ENCODE measurements around the gene SLC9A1. TPM values are rescaled to one million over a fixed set of nuclear protein-coding genes. Genes with fewer than 3 reads are reported as not detected.

Gene SLC9A1
- total and polyA plus RNA-seq, 2 of the 8 experiments (the other 6 are each of a cell fraction or from before 2014, with no cell fraction given): 11.3 to 25.1 TPM

DNA sequence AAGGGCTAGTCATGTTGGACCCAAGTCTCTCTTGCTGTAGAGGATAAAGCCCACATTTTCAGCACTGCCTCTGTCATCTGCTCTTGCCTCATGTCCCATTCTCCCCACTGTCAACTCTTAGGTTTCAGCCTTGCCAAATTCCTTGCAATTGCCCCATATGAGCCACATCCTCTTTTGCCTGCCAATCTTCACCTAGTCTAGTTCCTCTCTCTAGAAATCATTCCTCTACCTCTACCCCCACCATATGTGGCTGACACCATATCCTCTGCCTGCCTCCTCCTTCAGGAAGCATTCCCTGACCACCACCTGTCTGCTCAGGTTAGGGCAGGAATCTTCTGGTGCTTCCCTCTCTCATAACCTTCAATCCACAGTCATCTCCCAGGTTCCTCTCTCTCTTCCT lies 38.2 kb downstream of the SLC9A1 start:
- H2BK5ac ChIP-seq (ENCODE audit: low read depth, low read length): no peak overlapping the region
- H2AK5ac ChIP-seq (ENCODE audit: low read depth, low read length): no peak overlapping the region
- H3K4me2 ChIP-seq (ENCODE audit: insufficient read depth in 1 of 2, low read depth in 2 of 2, low read length in 2 of 2): no peak overlapping the region
- peaks cover 0 to 1% of the 10 kb centered on the region in 2 experiments for H4K20me1 ChIP-seq (replicated peaks in 1 of 2; ENCODE audit: control insufficient read depth in 1 of 2, insufficient read depth in 2 of 2, low read length in 2 of 2)
- peaks cover 0 to 4% (median 1%) of the 10 kb centered on the region in 4 experiments; a peak in 1 of 7 replicates for H3K4me1 ChIP-seq (replicated peaks in 1 of 4; ENCODE audit: control insufficient read depth in 3 of 4, insufficient read depth in 4 of 4, low read length in 3 of 4)
- H2BK12ac ChIP-seq (ENCODE audit: low read depth, low read length): no peak overlapping the region
- ChIA-PET CTCF (ENCODE audit: partially characterized antibody) (interaction anchor here (1.0 to 12.7 kb wide), 12 partner anchors 8 to 216 kb away, joined by 3 to 166 read pairs (median 6); no protein-coding TSS in a partner anchor), POLR2A (ENCODE audit: partially characterized antibody) (interaction anchor here (1.2 to 1.6 kb wide), 4 partner anchors 24 to 59 kb away, joined by 3 to 8 read pairs (median 4); partner anchors contain the start of gene SLC9A1)
- H4K91ac ChIP-seq (replicated peaks; ENCODE audit: insufficient read length, low read length): no peak overlapping the region
- no peak overlapping the region for H3K23ac ChIP-seq (ENCODE audit: insufficient read length)
- H2BK15ac ChIP-seq (ENCODE audit: low read length): peak overlapping the region; percentile 53; the same call in 1 of the 2 replicates
- H2BK20ac ChIP-seq (ENCODE audit: low read length): no peak overlapping the region
- no peaks in the 10 kb centered on the region for H3K23me2 ChIP-seq (ENCODE audit: low read depth, low read length)
- H3K56ac ChIP-seq (replicated peaks; ENCODE audit: insufficient read length, low read depth, low read length): no peak overlapping the region
- no peaks in the 10 kb centered on the region for H3K9me3 ChIP-seq (ENCODE audit: insufficient read depth in 2 of 2, low read depth in 1 of 2, low read length in 1 of 2)
- peaks cover 4% of the 10 kb centered on the region; the same call in 1 of the 2 replicates for H3K79me1 ChIP-seq (ENCODE audit: low read depth, low read length)
- H3K36me3 ChIP-seq (ENCODE audit: control insufficient read depth in 2 of 4, insufficient read depth in 4 of 4, low read length in 3 of 4): peaks cover 0 to 4% (median 0%) of the 10 kb centered on the region in 4 experiments; a peak in 3 of 8 replicates
- H3K14ac ChIP-seq (ENCODE audit: insufficient read length): no peak overlapping the region
- no peak overlapping the region for H2BK120ac ChIP-seq (replicated peaks; ENCODE audit: low read depth, low read length)
- no peak for FAIRE-seq
- no peak overlapping the region for H4K8ac ChIP-seq (ENCODE audit: extremely low read depth, insufficient read depth, low read length)
- no peak overlapping the region for H3K27ac ChIP-seq (ENCODE audit: low read depth, low read length)
- no peak overlapping the region for H3K4me3 ChIP-seq (ENCODE audit: extremely low read depth in 1 of 4, insufficient read depth in 2 of 4, low read depth in 3 of 4, low read length in 4 of 4)
- H3K79me2 ChIP-seq (ENCODE audit: control insufficient read depth in 1 of 2, insufficient read depth in 2 of 2, low read length in 2 of 2): peaks cover 0 to 4% of the 10 kb centered on the region in 2 experiments; a peak in 1 of 4 replicates
- H3K4ac ChIP-seq (replicated peaks; ENCODE audit: insufficient read length, low read depth, low read length): no peak overlapping the region
- no peak for DNase-seq (ENCODE audit: low read depth in 1 of 2, low spot score in 2 of 2)
- H3K27me3 ChIP-seq (replicated peaks in 1 of 4; ENCODE audit: control insufficient read depth in 3 of 4, extremely low read depth in 1 of 4, insufficient read depth in 3 of 4, low read length in 3 of 4): no peaks in the 10 kb centered on the region
- H4K5ac ChIP-seq (ENCODE audit: insufficient read length, low read depth, low read length): no peak overlapping the region
- no peak overlapping the region for H2AFZ ChIP-seq (ENCODE audit: low read length)
- no peak overlapping the region; a peak in 1 of 7 replicates for H3K9ac ChIP-seq (replicated peaks in 1 of 4; ENCODE audit: extremely low read depth in 1 of 4, low read depth in 3 of 4, low read length in 3 of 4)
- H3K18ac ChIP-seq (ENCODE audit: extremely low read depth, low read length): no peak overlapping the region

All from H1 (cell line).